ENCODE measurements around the gene IL13RA1. TPM values are rescaled to one million over a fixed set of nuclear protein-coding genes. Genes with fewer than 3 reads are reported as not detected.

Gene IL13RA1
- total and polyA plus RNA-seq, 10 of the 15 experiments (the other 5 are each of a cell fraction or from before 2014, with no cell fraction given): 2.3 to 14.2 (median 8.4) TPM

DNA sequence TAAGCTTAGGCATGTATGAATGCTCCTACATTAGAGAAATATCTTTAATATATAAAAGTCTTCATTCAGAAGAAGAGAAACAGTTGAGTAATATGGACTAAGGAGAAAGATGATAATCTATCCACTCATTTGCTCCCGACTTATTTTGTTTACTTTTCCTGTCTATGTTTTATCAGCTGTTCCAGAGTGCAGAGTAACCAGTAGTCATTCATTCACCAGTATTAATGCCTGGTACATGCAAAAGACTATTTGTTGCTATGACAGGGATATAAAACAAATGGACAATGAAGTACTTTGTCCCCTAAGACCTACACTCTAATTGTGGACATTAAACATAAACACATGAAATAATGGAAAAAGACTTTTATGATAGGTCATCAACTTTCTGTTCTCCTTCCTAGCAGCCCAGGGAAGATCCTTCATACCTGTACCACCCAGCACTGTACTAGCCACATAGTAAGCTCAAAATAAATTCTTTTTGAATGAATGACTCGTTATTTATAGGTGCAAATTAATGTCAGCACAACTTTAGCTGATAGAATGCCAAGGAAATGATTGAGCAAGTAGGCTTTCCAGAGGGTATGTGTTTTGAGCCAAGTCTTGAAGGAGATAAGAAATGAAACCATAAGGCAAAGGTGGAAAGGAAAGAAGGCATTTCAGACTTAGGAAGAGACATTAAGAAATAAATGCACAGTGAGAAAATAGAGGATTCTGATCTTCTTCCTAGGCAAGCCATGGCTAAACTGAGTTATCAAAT, 45.0 kb upstream of the IL13RA1 start:
- POLR2A ChIA-PET: no interaction called here
- ATAC-seq (no peak), DNase-seq (ENCODE audit: low read depth, low spot score) (no peak), FAIRE-seq (no peak)
- 55% methylated on average over 2 of the region's 2 CpGs for WGBS (ENCODE audit: insufficient coverage, insufficient replicate concordance, low lambda C conversion rate, missing lambda C conversion rate)
- Histone ChIP-seq H2AFZ (ENCODE audit: control insufficient read depth, low read depth, low read length) (no peak overlapping the region), H3K36me3 (ENCODE audit: control insufficient read depth in 2 of 2, insufficient read depth in 2 of 2, low read length in 1 of 2) (no peaks in the 10 kb centered on the region), H3K4me3 (no peak overlapping the region), H3K79me2 (ENCODE audit: control insufficient read depth, insufficient read depth, low read length) (no peaks in the 10 kb centered on the region), H3K4me2 (ENCODE audit: control insufficient read depth, insufficient read depth) (no peak overlapping the region), H3K4me1 (ENCODE audit: control insufficient read depth, insufficient read depth, low read length) (no peaks in the 10 kb centered on the region), H3K9ac (ENCODE audit: control insufficient read depth, insufficient read depth, low read length) (no peak overlapping the region), H3K27ac (ENCODE audit: control insufficient read depth, insufficient read depth) (no peak overlapping the region), H3K9me3 (replicated peaks; ENCODE audit: control insufficient read depth, insufficient read depth, low read length) (no peaks in the 10 kb centered on the region), H4K20me1 (ENCODE audit: control insufficient read depth, insufficient read depth) (no peaks in the 10 kb centered on the region), H3K27me3 (replicated peaks in 1 of 2; ENCODE audit: control insufficient read depth in 2 of 2, insufficient read depth in 2 of 2, low read length in 1 of 2) (no peaks in the 10 kb centered on the region)
- SMC1A ChIA-PET (ENCODE audit: uncharacterized antibody, unreplicated experiment): interaction anchor here (0.7 kb wide), 1 partner anchor 8 kb away, joined by 3 read pairs; no protein-coding TSS in a partner anchor
- RAD21 ChIA-PET (ENCODE audit: unreplicated experiment): no interaction called here
- CTCF ChIA-PET: no interaction called here
- in situ Hi-C loops (cut with MboI): no loop called here
- intact Hi-C loops (cut with micrococcal nuclease; ENCODE audit: unreplicated experiment): no loop called here
- no TSS peak for BruUV-seq (replicated peaks)
- TF ChIP-seq POLR2AphosphoS5 (IDR thresholded peaks at IDR 0.05; ENCODE audit: low read length): no peak
- no peak for TF ChIP-seq PML (IDR thresholded peaks at IDR 0.05; ENCODE audit: low read length)
- no peak for TF ChIP-seq TARDBP (IDR thresholded peaks at IDR 0.05; ENCODE audit: borderline replicate concordance)
- no peak for TF ChIP-seq TCF7 (IDR thresholded peaks at IDR 0.05; ENCODE audit: borderline replicate concordance)
- no peak for TF ChIP-seq RB1 (IDR thresholded peaks at IDR 0.05; ENCODE audit: borderline replicate concordance)
- TF ChIP-seq MEF2B (IDR thresholded peaks at IDR 0.05; ENCODE audit: partially characterized antibody, poor library complexity, severe bottlenecking): no peak
- no peak for TF ChIP-seq CEBPB (IDR thresholded peaks at IDR 0.05; ENCODE audit: borderline replicate concordance in 1 of 2, low read depth in 2 of 2, low read length in 2 of 2)
- no peak for TF ChIP-seq RAD51 (IDR thresholded peaks at IDR 0.05)
- no peak for TF ChIP-seq CBX3 (IDR thresholded peaks at IDR 0.05; ENCODE audit: borderline replicate concordance, low read depth)
- no peak for TF ChIP-seq E2F4 (IDR thresholded peaks at IDR 0.05; ENCODE audit: low read depth, low read length)
